Transverse colon (tissue), 4 donors: ENCODE measurements around the gene PDIA5.

Experiments
- EP300 ChIP-seq: sonication (generic); formaldehyde crosslinking; IDR thresholded peaks from one replicate; pipeline ENCODE4 v1.6.1; 2017; ENCODE audit warnings: antibody characterized with exemption, low read depth
- POLR2AphosphoS5 ChIP-seq, 3 donors: sonication (generic); formaldehyde crosslinking; IDR thresholded peaks; one replicate each; pipeline ENCODE4 v1.6.1; 2016; ENCODE audit warnings: antibody characterized with exemption in 3 of 3
- TF ChIP-seq, protein P1 (sequence below), 5 experiments: fragments of 200-600 bp in 3 of 5; fragments of 450-650 bp in 2 of 5; sonication (generic) in 3 of 5; IDR thresholded peaks; 1 replicate in 2 of 5; 2 replicates in 3 of 5; pipeline ENCODE4 v1.5.1; 2016 to 2017; ENCODE audit warnings: antibody characterized with exemption in 5 of 5, inconsistent platforms in 3 of 5, mild to moderate bottlenecking in 2 of 5, moderate library complexity in 1 of 5

DNA sequence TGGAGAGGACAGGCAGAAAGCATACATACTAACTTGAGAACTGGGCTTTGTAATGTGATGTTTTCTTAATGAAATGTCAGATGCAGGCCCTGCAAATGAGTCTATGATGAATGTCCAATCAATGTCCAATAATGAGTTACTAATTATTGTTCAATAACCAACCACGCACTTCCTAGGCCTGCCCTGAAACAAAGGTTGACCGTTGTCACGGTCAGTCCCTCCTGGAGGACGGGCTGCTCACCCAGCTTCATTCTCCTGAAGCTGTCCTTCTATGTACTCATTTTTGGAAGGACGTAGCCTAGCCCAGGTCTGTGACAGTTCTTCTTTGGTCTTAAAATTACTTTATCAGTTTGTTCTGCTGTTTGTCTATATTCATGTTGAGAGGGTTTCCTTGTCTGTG lies 8.3 kb upstream of the PDIA5 start:
- TF ChIP-seq, protein P1, sequence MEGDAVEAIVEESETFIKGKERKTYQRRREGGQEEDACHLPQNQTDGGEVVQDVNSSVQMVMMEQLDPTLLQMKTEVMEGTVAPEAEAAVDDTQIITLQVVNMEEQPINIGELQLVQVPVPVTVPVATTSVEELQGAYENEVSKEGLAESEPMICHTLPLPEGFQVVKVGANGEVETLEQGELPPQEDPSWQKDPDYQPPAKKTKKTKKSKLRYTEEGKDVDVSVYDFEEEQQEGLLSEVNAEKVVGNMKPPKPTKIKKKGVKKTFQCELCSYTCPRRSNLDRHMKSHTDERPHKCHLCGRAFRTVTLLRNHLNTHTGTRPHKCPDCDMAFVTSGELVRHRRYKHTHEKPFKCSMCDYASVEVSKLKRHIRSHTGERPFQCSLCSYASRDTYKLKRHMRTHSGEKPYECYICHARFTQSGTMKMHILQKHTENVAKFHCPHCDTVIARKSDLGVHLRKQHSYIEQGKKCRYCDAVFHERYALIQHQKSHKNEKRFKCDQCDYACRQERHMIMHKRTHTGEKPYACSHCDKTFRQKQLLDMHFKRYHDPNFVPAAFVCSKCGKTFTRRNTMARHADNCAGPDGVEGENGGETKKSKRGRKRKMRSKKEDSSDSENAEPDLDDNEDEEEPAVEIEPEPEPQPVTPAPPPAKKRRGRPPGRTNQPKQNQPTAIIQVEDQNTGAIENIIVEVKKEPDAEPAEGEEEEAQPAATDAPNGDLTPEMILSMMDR (IDR thresholded peaks at IDR 0.05), result no peak
- TF ChIP-seq EP300 (no peak), POLR2AphosphoS5 (IDR thresholded peaks at IDR 0.05) (no peak)
